ENCODE results near the gene SYNDIG1. TPM values are rescaled to one million over a fixed set of nuclear protein-coding genes. Genes with fewer than 3 reads are reported as not detected.

Gene SYNDIG1
- total RNA-seq, 8 experiments from 2014 or later, result 5.0 to 64.6 (median 11.3) TPM

GRCh38 chr20:24480509-24480908 lies 11.1 kb downstream of the SYNDIG1 start:
- H3K4me1 ChIP-seq (replicated peaks in 1 of 2), result peaks cover 0 to 1% of the 10 kb centered on the region in 2 donors
- no peak for ATAC-seq (replicated peaks in 6 of 8)
- WGBS, 10 experiments, result 60 to 100% (median 98%) methylated on average over 1 to 4 of the region's 4 CpGs; no CpG with 5 or more reads in 1 of the 10 experiments
- H3K4me3 ChIP-seq, result no peak overlapping the region
- in situ Hi-C loops (cut with MboI; ENCODE audit: low pct_unique_long_range_greater_than_20kb in 2 of 9, low sequenced_read_pairs in 9 of 9, unreplicated experiment in 9 of 9), result no loop called here
- no peak overlapping the region for H3K27ac ChIP-seq

GRCh38 chr20:24481173-24481572 lies 11.7 kb downstream of the SYNDIG1 start:
- WGBS, 10 experiments, result 40 to 100% (median 93%) methylated on average over 1 to 4 of the region's 7 CpGs; no CpG with 5 or more reads in 4 of the 10 experiments
- no peak for ATAC-seq (replicated peaks in 6 of 8)
- in situ Hi-C loops (cut with MboI; ENCODE audit: low pct_unique_long_range_greater_than_20kb in 2 of 9, low sequenced_read_pairs in 9 of 9, unreplicated experiment in 9 of 9), result no loop called here
- no peak overlapping the region for H3K4me3 ChIP-seq
- H3K4me1 ChIP-seq (replicated peaks in 1 of 2), result no peaks in the 10 kb centered on the region
- H3K27ac ChIP-seq, result no peak overlapping the region

GRCh38 chr20:24483435-24484080 lies 14.1 kb downstream of the SYNDIG1 start:
- Histone ChIP-seq H3K4me3 (no peak overlapping the region), H3K4me1 (replicated peaks in 1 of 2) (no peaks in the 10 kb centered on the region), H3K27ac (no peak overlapping the region)
- in situ Hi-C loops (cut with MboI; ENCODE audit: low pct_unique_long_range_greater_than_20kb in 2 of 9, low sequenced_read_pairs in 9 of 9, unreplicated experiment in 9 of 9), result no loop called here
- 82 to 100% (median 91%) methylated on average over 1 to 16 of the region's 18 CpGs for WGBS, 10 experiments
- peak in 1 of 8 experiments; percentile 13 for ATAC-seq (replicated peaks in 6 of 8)

- H3K4me3 ChIP-seq, result no peak overlapping the region
- no peak for ATAC-seq (replicated peaks in 6 of 8)
- in situ Hi-C loops (cut with MboI; ENCODE audit: low pct_unique_long_range_greater_than_20kb in 2 of 9, low sequenced_read_pairs in 9 of 9, unreplicated experiment in 9 of 9), result no loop called here
- WGBS, 10 experiments, result 27 to 100% (median 83%) methylated on average over 2 to 5 of the region's 8 CpGs; no CpG with 5 or more reads in 2 of the 10 experiments
- H3K4me1 ChIP-seq (replicated peaks in 1 of 2), result no peaks in the 10 kb centered on the region
- H3K27ac ChIP-seq, result no peak overlapping the region
Measured at GRCh38 chr20:24484081-24484450, 14.6 kb downstream of the SYNDIG1 start.

- ATAC-seq (replicated peaks in 6 of 8), result no peak
- H3K4me3 ChIP-seq, result no peak overlapping the region
- in situ Hi-C loops (cut with MboI; ENCODE audit: low pct_unique_long_range_greater_than_20kb in 2 of 9, low sequenced_read_pairs in 9 of 9, unreplicated experiment in 9 of 9), result no loop called here
- no peak overlapping the region for H3K27ac ChIP-seq
- WGBS, 10 experiments, result 67% methylated on average over 1 of the region's 1 CpG; no CpG with 5 or more reads in 9 of the 10 experiments
- peaks cover 0 to 3% of the 10 kb centered on the region in 2 donors for H3K4me1 ChIP-seq (replicated peaks in 1 of 2)
Measured at GRCh38 chr20:24485981-24486380, 16.6 kb downstream of the SYNDIG1 start.

GRCh38 chr20:24487240-24487639 lies 17.8 kb downstream of the SYNDIG1 start:
- H3K27ac ChIP-seq, result no peak overlapping the region
- H3K4me3 ChIP-seq, result no peak overlapping the region
- no peak for ATAC-seq (replicated peaks in 6 of 8)
- in situ Hi-C loops (cut with MboI; ENCODE audit: low pct_unique_long_range_greater_than_20kb in 2 of 9, low sequenced_read_pairs in 9 of 9, unreplicated experiment in 9 of 9), result no loop called here
- H3K4me1 ChIP-seq (replicated peaks in 1 of 2), result peaks cover 0 to 16% of the 10 kb centered on the region in 2 donors
- 20 to 100% (median 62%) methylated on average over 1 to 4 of the region's 4 CpGs; no CpG with 5 or more reads in 5 of the 10 experiments for WGBS, 10 experiments

GRCh38 chr20:24487648-24488047 lies 18.2 kb downstream of the SYNDIG1 start:
- no peak for ATAC-seq (replicated peaks in 6 of 8)
- in situ Hi-C loops (cut with MboI; ENCODE audit: low pct_unique_long_range_greater_than_20kb in 2 of 9, low sequenced_read_pairs in 9 of 9, unreplicated experiment in 9 of 9), result no loop called here
- H3K27ac ChIP-seq, result no peak overlapping the region
- WGBS, 10 experiments, result 78 to 100% (median 100%) methylated on average over 1 to 5 of the region's 7 CpGs; no CpG with 5 or more reads in 2 of the 10 experiments
- H3K4me1 ChIP-seq (replicated peaks in 1 of 2), result peaks cover 0 to 18% of the 10 kb centered on the region in 2 donors
- H3K4me3 ChIP-seq, result no peak overlapping the region

GRCh38 chr20:24488064-24488799 lies 18.8 kb downstream of the SYNDIG1 start:
- no peak overlapping the region for H3K4me3 ChIP-seq
- WGBS, 10 experiments, result 46 to 86% (median 80%) methylated on average over 1 to 8 of the region's 11 CpGs; no CpG with 5 or more reads in 7 of the 10 experiments
- in situ Hi-C loops (cut with MboI; ENCODE audit: low pct_unique_long_range_greater_than_20kb in 2 of 9, low sequenced_read_pairs in 9 of 9, unreplicated experiment in 9 of 9), result no loop called here
- H3K4me1 ChIP-seq (replicated peaks in 1 of 2), result peaks cover 0 to 18% of the 10 kb centered on the region in 2 donors
- no peak for ATAC-seq (replicated peaks in 6 of 8)
- H3K27ac ChIP-seq, result no peak overlapping the region

- H3K4me3 ChIP-seq, result no peak overlapping the region
- 100% methylated on average over 1 of the region's 6 CpGs; no CpG with 5 or more reads in 7 of the 10 experiments for WGBS, 10 experiments
Measured at GRCh38 chr20:24488800-24489175, 19.4 kb downstream of the SYNDIG1 start.

GRCh38 chr20:24489193-24489592 lies 19.8 kb downstream of the SYNDIG1 start:
- WGBS, 10 experiments, result 78 to 100% (median 92%) methylated on average over 1 to 5 of the region's 5 CpGs; no CpG with 5 or more reads in 7 of the 10 experiments
- in situ Hi-C loops (cut with MboI; ENCODE audit: low pct_unique_long_range_greater_than_20kb in 2 of 9, low sequenced_read_pairs in 9 of 9, unreplicated experiment in 9 of 9), result no loop called here
- no peak for ATAC-seq (replicated peaks in 6 of 8)
- Histone ChIP-seq H3K4me3 (no peak overlapping the region), H3K27ac (no peak overlapping the region), H3K4me1 (replicated peaks in 1 of 2) (peaks cover 0 to 18% of the 10 kb centered on the region in 2 donors)

More at GRCh38 chr20:24488800-24489175, 19.4 kb downstream of the SYNDIG1 start:
- ATAC-seq (replicated peaks in 6 of 8), result no peak
- Histone ChIP-seq H3K27ac (no peak overlapping the region), H3K4me1 (replicated peaks in 1 of 2) (peaks cover 0 to 18% of the 10 kb centered on the region in 2 donors)
- in situ Hi-C loops (cut with MboI; ENCODE audit: low pct_unique_long_range_greater_than_20kb in 2 of 9, low sequenced_read_pairs in 9 of 9, unreplicated experiment in 9 of 9), result no loop called here

- Histone ChIP-seq H3K4me1 (replicated peaks in 1 of 2) (peaks cover 0 to 18% of the 10 kb centered on the region in 2 donors), H3K4me3 (no peak overlapping the region), H3K27ac (no peak overlapping the region)
- in situ Hi-C loops (cut with MboI; ENCODE audit: low pct_unique_long_range_greater_than_20kb in 2 of 9, low sequenced_read_pairs in 9 of 9, unreplicated experiment in 9 of 9), result no loop called here
- no peak for ATAC-seq (replicated peaks in 6 of 8)
- WGBS, 10 experiments, result 90 to 100% (median 93%) methylated on average over 2 to 8 of the region's 9 CpGs; no CpG with 5 or more reads in 5 of the 10 experiments
Measured at GRCh38 chr20:24489631-24490260, 20.3 kb downstream of the SYNDIG1 start.

GRCh38 chr20:24490598-24490997 lies 21.2 kb downstream of the SYNDIG1 start:
- Histone ChIP-seq H3K4me3 (no peak overlapping the region), H3K27ac (no peak overlapping the region), H3K4me1 (replicated peaks in 1 of 2) (peaks cover 0 to 18% of the 10 kb centered on the region in 2 donors)
- no peak for ATAC-seq (replicated peaks in 6 of 8)
- in situ Hi-C loops (cut with MboI; ENCODE audit: low pct_unique_long_range_greater_than_20kb in 2 of 9, low sequenced_read_pairs in 9 of 9, unreplicated experiment in 9 of 9), result no loop called here
- 60 to 100% (median 82%) methylated on average over 1 to 7 of the region's 8 CpGs; no CpG with 5 or more reads in 4 of the 10 experiments for WGBS, 10 experiments
